T1000 (cell line): ENCODE measurements around the gene SNAPC5.
"Not testable (repeated sequence)": the region's sequence is repeated elsewhere in the genome, so short reads cannot be mapped to it uniquely, and the experiment has no call there.

ENCODE experiments used
- DNase-seq: peaks from one replicate; lab custom pipeline; 2025; ENCODE audit warnings: mixed read lengths; lab: John Stamatoyannopoulos, UW

Gene SNAPC5, protein sequence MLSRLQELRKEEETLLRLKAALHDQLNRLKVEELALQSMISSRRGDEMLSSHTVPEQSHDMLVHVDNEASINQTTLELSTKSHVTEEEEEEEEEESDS

DNA sequence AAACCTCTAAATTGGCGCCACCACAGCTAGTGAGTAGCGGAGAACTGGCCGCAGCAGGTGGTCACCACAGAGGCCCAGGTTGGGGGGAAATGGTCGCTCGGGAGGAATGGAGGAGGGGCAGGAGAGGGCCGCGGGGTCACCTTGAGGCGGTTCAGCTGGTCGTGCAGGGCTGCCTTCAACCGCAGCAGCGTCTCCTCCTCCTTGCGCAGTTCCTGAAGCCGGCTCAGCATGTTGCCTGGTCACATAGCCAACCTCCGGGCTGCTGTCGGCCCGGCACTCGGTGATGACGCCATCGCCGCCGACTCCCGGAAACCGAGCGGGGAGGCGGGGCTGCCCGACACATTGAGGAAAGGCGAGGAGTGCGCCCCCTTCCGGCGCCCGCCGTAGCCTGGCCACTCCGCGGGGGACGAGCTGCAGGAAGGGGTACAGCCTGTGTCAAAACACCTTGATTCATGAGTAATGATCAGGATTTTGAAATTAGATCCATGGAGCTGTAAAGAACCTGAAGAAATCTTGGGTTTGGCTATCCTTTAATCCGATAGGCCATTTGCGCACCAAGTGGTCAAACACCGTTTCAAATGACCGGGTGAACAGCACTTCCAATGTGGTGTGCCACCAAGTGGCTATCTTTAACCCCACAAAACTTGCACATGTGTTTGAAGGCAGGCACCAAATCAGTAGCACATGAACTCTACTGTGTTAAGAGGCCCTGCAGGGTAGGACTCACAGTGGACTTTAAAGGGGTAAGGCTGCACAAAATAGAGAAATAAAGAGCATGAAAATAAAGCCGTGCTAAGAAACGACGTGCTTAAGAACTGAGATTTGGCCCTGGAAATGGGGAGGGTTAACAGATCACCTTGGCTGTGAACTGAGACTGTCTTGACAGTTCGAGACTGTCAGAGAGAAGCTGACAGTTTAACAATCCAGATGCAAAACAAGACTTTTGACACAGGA, at the start of gene SNAPC5:
Gene SNAPC5 (minus strand): TSS at position 261 of the 954 bp plus-strand sequence. CDS start 31 bp downstream, at position 230.
- peak; percentile 87 for DNase-seq

DNA sequence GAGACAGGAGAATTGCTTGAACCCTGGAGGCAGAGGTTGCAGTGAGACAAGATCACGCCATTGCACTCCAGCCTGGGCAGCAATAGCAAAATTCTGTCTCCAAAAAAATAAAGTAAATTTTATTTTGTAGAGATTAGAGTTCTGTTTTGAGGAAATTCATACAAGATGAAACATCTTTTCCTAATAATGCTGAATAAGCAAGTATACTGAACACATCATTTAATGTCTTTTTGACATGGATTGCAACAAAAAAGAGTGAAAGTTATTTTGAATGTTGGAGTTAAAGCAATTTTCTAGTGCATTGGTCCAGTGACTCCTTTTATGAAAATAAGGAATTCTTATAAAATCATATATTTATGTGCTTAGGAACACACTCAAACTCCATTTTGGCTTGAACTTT, 47.7 kb upstream of the SNAPC5 start:
- DNase-seq, result no peak

DNA sequence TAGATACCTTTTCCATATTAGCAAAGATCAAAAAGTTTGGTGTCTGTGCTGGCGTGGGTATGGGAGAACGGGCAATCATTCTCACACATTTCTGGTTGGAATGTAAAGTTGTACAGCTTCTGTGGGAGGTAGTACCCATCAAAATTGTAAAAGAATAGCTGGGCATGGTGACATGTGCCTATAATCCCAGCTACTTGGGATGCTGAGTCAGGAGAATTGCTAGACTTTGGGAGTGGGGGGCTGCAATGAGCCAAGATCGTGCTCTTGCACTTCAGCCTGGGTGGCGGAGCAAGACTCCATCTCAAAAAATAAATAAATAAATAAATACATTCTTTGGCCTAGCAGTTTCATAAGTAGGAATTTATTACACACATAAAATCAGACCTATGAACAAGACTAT, 45.3 kb upstream of the SNAPC5 start:
- DNase-seq, result no peak

DNA sequence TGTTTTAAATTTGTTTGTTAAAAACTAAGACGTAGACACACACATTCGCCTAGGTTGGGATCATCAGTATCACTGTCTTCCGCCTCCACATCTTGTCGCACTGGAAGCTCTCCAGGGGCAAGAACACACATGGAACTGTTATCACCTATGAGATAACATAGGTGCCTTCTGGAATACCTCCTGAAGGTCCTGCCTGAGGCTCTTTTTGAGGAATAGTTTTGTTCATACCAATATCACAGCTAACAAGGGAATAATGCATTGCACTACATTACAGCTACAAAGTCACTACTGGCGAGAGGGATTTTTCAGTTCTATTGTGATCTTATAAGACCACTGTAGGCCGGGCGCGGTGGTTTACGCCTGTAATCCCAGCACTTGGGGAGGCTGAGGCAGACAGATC, 37.5 kb upstream of the SNAPC5 start:
- DNase-seq, result no peak

DNA sequence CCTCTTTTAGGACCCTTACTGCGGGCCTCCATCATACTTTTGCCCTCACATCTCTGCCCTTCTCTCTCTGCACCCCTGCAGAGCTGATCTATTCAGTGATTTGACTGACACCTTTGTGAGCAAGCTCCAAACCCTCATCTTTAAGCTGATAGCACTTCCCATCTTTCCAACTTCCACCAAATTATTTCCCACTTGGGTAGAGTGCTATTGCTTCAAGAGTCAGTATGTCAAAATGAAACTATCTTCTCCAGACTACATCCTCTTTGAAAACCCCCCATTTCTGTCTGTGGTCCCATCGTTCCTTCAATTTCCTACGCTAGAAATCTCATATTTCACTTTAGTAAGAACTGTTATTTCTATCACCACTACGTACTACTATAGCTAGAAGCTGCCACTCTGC, 27.3 kb upstream of the SNAPC5 start:
- no peak for DNase-seq

DNA sequence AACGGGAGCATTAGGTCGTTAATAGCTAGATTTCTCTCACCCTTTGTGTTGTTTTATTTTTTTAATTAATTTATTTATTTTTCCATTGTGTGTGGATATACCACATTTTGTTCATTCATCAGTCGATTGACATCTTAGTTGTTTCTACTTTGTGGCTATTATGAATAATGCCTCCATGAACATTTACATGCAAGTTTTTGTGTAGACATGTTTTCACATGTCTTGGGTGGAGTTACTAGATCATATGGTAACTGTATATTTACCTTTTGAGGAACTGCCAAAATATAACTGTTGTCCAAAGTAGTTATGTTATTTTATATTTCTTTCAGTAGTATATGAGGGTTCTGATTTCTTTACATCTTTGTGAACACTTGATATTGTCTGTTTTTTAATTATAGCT, 26.4 kb upstream of the SNAPC5 start:
- DNase-seq, result no peak

DNA sequence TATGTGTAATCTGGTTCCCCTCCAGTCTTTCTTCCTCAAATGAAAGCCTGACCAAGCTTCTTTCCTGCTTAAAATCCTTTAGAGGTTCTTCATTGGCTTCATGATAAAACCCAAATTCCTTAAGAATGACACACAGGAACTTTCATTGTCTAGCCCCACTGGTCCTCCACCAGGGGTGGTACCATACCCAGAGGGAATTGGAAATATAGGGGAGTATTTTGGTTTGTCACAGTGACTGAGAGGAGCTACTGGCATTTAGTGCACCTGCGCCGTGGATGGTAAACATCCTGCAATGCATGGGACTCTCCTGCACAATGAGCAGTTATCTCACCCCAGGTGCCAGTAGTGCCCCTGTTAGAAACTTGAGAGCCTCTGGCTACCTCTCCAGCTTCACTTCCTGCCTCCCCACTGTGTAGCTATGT, 18.4 kb upstream of the SNAPC5 start:
- no peak for DNase-seq

DNA sequence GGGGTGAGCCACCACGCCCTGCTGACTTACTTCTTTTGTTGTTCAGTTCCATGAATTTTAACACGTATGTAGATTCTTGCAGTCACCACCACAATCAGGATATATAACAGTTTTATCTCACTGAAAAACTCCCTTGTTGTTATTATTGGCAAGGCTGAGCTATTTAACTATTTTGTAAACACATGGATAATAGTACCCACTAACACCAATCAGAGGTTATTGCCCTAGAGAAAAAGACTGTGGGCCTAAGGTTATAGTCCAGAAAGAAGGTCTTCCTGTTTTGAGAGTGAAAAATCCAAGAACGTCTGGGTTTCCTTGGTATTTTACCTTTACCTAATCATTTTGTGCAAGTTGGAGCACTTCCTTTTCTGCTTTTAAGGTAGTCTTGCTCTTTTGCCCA, 17.0 kb upstream of the SNAPC5 start:
- no peak for DNase-seq

DNA sequence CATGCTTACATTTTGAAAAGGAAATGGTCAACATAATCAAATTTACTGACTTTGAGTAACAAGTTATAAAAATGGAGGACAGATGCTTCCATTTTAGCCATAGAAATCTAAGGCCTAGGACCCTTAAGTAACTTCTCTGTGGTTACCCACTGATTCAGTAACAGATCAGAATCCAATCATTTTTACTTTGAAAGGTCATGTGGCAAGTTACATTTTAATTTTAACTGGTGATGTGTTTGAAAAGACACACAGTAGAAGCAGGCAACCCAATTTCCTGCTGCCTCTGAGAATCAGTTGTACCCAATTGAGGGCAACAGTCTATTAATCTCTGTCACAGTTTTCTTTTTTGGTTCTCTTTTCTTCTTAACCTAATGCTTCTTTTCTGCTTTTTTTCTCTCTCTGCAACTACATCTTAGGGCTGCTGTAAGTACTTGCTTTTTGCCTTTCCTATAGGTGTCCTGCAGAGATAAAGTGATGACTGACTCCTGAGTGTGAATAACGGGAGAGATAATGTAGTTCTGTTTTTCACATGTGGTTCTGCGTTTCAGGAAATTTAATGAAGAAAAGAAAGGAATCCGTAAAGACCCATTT, 10.8 kb upstream of the SNAPC5 start:
- no peak for DNase-seq

DNA sequence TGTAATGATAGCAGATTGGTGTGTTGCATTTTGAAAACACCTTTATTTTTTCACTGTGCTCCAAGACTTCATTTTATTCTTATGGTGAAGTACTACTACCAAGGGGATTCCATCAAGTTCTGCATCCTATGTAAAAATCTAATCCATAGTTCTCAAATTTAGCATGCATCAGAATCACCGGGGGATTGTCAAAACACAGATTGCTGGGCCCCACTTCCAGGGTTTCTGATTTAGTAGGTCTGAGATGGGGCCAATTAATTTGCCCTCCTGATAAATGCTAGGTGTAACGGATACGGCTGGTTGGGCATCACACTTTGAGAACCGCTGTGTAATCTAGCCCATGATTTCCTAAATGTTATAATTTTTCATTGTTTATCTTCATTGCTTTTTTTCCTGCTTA, 8.3 kb upstream of the SNAPC5 start:
- DNase-seq, result no peak

DNA sequence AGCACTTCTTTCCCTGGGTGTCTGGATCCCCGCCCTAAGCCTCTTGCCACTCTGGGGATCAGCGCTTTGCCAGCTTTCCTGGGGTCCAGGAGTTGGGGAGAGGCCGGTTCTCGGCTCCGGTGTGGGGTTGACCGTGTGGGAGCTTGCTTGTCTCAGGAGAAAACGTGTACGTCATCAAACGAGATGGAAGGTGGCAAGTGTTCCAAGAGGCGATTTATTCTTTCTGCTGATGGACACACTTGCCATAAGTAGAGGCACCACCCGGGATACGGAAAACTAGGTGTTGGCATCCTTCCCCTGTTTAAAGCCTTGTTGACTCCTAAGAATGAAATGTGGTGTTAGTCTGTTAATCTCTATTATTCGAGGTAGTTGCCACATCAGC, 7.9 kb upstream of the SNAPC5 start:
- no peak for DNase-seq

DNA sequence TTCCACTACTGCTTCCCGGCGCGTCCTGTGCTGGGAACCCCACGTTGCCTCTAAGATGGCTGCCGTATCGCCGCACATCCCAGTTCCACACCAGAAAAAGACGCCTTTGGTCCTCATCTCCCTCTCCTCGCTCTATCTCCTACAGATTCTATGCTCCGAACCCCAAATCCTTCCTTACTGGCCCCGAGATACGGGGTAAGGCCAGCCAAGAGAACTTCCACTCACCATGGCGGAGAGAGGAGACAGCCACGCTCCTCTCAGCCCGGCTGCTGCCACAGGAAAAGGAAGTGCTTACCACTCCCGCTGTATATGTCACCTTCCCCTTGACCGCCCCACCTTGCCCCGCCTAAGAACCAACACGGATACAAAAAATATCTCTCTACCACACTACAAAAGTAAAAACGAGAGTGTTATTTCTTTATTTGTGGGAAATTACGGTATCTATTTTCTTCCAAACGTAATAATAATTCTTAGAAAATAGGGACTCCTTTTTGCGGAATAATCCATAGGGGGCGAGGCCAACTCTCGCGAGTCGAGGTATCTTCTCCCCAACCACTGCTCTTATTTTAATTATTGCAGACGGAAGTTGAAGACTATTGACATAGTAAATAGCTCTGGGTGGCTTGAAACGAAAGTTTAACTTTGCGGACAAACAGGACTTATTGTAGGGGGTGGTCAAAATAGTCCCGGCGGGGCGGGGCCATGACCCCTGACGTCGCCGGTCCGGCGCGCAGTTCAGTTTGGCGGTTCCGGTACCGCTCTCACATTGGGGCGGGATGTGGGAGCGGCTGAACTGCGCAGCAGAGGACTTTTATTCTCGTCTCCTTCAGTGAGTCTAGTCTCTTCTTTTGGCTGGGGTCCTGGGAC, 7.2 kb upstream of the SNAPC5 start, which contains the start of the genes RPL4 and ZWILCH:
Gene RPL4 (minus strand): TSS at position 293 of the 867 bp plus-strand sequence. CDS start 65 bp downstream, at position 228.
Gene ZWILCH (plus strand): TSS at position 764 of the 867 bp plus-strand sequence. CDS start 13 bp downstream, at position 777.
- DNase-seq, result peak; percentile 67

DNA sequence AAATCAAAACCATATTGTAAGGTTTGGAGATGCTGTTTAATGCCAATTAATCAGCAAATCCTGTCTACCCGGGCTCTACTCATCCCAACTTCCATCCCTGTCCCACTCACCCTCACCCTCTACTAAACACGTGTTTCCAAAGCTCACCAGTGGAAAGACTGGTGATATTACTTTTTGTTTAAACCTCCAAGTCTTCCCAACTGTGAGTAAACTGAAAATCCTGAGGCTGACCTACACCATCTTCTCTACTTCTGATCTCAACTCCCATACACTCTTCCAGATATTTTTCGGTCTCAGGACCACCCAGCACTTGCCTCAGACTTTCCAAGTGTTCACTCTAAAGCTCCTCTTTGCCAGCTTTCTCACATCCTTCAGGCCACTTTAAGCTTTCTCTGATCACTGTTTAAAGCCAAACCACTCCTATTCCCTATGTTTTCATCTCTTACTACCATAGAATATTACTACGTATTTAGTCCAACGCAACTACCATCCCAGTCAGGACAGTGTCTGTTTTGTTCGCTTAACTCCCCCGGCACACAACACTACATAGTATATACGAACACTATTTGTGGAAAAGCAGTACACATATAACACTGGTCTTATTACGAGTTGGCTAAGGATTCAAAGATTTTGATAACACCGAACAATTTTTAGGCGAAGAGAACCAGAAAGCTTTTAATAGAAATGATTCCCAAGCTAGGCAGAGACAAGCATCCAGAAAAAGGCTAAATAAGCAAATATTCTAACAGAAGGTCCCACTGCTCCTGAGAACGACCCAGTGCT, 6.4 kb upstream of the SNAPC5 start:
- DNase-seq, result no peak

DNA sequence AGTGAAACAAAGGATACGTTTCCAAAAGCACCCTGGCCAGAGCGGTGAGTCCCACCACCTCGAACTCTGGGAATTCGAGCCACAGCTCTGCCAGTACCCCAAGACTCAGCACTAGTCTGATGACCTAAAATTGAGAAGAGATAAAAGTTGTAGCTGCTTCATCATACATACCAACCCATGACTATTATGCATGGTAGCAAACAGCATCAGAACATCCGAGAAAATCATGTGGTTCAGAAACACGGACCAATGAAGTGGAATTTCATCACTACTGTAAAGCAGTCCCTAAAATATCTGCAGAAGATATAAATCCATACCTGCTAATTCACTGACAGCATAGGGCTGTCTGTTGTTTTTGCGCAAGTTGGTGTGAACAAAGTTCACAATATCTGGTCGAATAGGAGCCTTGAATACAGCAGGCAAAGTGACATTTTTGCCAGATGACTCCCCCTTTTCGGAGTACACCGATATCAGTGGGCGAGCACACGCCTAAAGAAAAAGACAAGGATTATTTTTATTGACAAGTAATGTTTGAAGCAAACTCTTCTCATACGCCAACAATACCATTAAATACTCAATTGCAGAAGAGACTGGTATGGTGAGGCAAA, 5.6 kb upstream of the SNAPC5 start:
- DNase-seq, result not testable (repeated sequence)

DNA sequence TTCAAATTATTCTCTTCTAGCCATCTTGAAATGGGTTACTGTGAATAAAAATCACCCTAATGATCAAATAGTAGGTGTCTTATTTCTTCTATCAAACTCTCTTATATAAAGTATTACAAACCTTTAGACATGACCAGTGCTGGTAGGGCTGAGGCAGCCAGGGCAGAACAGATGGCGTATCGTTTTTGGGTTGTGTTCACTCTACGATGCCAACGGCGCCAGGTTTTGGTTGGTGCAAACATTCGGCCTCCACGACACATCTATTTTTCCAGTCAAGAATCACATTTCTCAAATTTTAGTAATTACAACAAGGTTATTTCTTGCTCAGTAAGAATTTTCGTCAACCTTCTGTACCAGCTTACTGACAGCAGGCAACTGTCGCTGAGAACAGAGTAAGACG, 4.9 kb upstream of the SNAPC5 start:
- DNase-seq, result no peak

DNA sequence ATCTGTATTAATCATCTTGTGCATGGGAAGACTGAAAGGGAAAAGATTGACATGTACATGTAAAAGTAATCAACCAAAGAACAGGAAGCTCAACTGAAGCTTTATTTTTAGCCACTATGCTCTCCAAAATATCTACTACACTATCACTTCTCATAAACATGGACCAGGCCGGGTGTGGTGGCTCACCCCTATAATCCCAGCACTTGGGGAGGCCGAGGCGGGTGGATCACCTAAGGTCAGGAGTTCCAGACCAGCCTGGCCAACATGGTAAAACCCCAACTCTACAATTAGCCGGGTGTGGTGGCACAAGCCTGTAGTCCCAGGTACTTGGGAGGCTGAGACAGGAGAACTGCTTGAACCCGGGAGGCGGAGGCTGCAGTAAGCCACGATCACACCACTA, 2.8 kb upstream of the SNAPC5 start:
- DNase-seq, result not testable (repeated sequence)

DNA sequence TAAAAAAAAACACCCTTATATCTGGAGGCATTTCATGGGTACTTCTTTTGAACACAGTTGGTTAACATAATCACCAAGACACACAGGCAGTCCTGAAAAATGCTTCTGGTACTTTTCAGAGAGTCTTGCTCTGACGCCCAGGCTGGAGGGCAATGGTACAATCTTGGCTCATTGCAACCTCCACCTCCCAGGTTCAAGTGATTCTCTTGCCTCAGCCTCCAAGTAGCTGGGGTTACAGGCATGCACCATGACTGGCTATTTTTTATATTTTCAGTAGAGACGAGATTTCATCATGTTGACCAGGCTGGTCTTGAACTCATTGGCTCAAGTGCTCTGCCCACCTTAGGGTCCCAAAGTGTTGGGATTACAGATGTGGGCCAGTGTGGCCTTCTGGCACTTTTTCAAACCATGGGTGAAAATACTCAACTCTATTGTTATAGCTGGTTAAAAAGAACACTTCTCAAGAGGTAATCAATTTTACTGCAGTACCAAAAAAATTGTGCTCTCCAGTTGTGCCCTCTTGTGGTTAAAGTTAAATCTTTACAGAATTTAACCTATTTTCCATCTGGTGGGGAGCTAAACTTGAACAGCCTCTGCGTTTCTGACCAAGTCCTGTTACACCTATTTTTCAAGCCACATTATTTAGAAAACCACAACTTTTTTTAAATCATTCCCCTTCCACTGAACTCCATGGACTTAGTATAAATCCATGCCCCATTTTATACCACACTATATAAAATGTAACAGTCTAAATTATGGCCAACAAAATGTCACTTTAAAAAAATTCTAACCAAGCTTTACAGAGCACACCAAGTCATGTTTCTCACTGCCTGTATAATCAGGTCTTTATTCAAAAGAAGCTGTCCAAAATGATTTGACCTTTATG, 1.2 kb upstream of the SNAPC5 start:
- DNase-seq, result no peak

DNA sequence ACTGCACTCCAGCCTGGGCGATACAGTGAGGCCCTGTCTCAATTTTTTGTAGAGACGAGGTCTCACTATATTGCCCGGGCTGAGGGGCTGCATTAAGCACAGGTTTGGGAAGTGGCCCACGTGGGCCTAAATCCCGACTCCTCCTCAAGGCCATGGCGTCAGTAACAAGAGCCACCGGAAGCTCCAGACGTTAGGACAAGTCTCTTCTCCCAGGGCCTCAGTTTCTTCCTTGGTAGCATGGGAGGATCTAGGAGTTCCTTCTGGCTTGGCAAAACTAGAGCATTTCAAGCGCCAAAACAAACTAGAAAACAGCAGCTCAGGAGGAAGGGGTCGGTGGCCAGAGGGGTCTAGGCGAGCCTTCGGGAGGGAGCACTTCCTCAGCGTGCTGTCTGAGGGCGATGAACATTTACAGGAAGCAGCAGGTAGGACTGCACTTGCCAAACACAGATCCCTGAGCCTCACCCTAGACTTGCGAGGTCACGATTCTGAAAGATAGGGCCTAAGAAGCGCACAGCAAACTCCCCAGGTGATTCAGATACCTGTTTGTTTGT, 536 bp downstream of the SNAPC5 start:
- DNase-seq, result no peak

DNA sequence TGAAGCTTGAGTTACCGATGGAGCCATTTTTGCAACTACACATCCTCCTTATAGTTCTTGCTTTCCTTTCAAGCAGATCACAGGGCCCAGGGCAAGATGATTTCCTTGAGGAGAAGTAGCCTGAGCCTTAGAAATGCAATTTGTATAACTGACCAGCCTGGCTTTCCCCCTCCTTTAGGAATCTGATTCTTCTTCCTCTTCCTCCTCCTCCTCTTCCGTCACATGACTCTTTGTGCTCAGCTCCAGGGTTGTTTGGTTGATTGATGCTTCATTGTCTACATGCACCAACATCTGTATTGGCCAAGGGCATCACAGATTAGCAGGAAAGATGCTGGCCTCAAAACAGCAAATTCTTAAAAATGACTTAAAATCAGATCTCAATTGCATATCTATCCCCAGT, 3.3 kb downstream of the SNAPC5 start:
- no peak for DNase-seq
